ENCODE results near the gene CDHR4. TPM values are rescaled to one million over a fixed set of nuclear protein-coding genes. Genes with fewer than 3 reads are reported as not detected.
A peak's percentile ranks its signal among the peaks of the same experiment; 100 is the strongest.
"Not testable (repeated sequence)": the region's sequence is repeated elsewhere in the genome, so short reads cannot be mapped to it uniquely, and the experiment has no call there.

The CDHR4 gene
- total RNA-seq, 3 donors from 2014 or later (not counting 1 experiment from before 2014, with no cell fraction given): 0.30 TPM; not detected in 2

- H3K9me3 ChIP-seq (ENCODE audit: control insufficient read depth, insufficient read depth, low read length): no peaks in the 10 kb centered on the region
- H3K4me1 ChIP-seq (ENCODE audit: control insufficient read depth, insufficient read depth, low read length): peaks cover 35% of the 10 kb centered on the region
- H3K27ac ChIP-seq (ENCODE audit: low read length): peak overlapping the region; percentile 94
- peaks cover 8% of the 10 kb centered on the region for H3K36me3 ChIP-seq (ENCODE audit: control insufficient read depth, insufficient read depth, low read length)
- no peaks in the 10 kb centered on the region for H3K27me3 ChIP-seq (ENCODE audit: control insufficient read depth, insufficient read depth, low read length)
- DNase-seq (peak in 1 of 2 donors; percentile 60), ATAC-seq (peak; percentile 31 to 50 (median 34))
- Mint-ChIP-seq H3K9me3 (no peaks in the 10 kb centered on the region), H3K36me3 (no peaks in the 10 kb centered on the region), H3K27me3 (ENCODE audit: low read depth in 2 of 2) (peaks cover 0 to 2% of the 10 kb centered on the region in 2 donors), H3K4me1 (peaks cover 26 to 28% of the 10 kb centered on the region in 2 donors), H3K4me3 (peak overlapping the region; percentile 87), H3K27ac (peak overlapping the region; percentile 97 to 98)
- intact Hi-C loops (cut with micrococcal nuclease): loop anchor here (1.0 to 2.0 kb wide), 2 partner anchors 17 to 66 kb away; partner anchors contain the start of genes AMIGO3 and INKA1
- H3K4me3 ChIP-seq (ENCODE audit: low read length): peak overlapping the region; percentile 65
- TF ChIP-seq, protein P1, sequence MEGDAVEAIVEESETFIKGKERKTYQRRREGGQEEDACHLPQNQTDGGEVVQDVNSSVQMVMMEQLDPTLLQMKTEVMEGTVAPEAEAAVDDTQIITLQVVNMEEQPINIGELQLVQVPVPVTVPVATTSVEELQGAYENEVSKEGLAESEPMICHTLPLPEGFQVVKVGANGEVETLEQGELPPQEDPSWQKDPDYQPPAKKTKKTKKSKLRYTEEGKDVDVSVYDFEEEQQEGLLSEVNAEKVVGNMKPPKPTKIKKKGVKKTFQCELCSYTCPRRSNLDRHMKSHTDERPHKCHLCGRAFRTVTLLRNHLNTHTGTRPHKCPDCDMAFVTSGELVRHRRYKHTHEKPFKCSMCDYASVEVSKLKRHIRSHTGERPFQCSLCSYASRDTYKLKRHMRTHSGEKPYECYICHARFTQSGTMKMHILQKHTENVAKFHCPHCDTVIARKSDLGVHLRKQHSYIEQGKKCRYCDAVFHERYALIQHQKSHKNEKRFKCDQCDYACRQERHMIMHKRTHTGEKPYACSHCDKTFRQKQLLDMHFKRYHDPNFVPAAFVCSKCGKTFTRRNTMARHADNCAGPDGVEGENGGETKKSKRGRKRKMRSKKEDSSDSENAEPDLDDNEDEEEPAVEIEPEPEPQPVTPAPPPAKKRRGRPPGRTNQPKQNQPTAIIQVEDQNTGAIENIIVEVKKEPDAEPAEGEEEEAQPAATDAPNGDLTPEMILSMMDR (IDR thresholded peaks at IDR 0.05): no peak
- WGBS (ENCODE audit: insufficient coverage): 2% methylated on average over 50 of the region's 50 CpGs
Observed at GRCh38 chr3:49785565-49786356, 13.9 kb downstream of the CDHR4 start.

DNA sequence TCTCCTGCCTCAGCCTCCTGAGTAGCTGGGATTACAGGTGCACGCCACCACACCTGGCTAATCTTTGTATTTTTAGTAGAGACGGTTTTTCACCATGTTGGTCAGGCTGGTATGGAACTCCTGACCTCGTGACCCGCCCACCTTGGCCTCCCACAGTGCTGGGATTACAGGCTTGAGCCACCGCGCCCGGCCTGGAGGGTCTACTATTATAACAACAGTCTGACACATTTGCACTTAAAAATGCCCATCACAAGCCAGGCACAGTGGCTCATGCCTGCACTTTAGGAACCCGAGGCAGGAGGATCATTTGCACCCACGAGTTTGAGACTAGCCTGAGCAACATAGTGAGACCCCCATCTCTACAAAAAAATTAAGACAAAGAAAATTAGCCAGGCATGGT is 17.4 kb downstream of the CDHR4 start:
- peaks cover 40 to 47% of the 10 kb centered on the region in 2 donors for H3K4me1 Mint-ChIP-seq
- intact Hi-C loops (cut with micrococcal nuclease); H3K9me3 ChIP-seq (ENCODE audit: control insufficient read depth, insufficient read depth, low read length); H3K4me3 ChIP-seq (ENCODE audit: low read length); ATAC-seq; H3K4me3 Mint-ChIP-seq; DNase-seq; H3K9me3 Mint-ChIP-seq; H3K27me3 Mint-ChIP-seq (ENCODE audit: low read depth in 2 of 2); H3K27me3 ChIP-seq (ENCODE audit: control insufficient read depth, insufficient read depth, low read length); H3K27ac Mint-ChIP-seq; H3K36me3 ChIP-seq (ENCODE audit: control insufficient read depth, insufficient read depth, low read length); H3K36me3 Mint-ChIP-seq; H3K27ac ChIP-seq (ENCODE audit: low read length): not testable (repeated sequence)
- 97% methylated on average over 9 of the region's 9 CpGs for WGBS (ENCODE audit: insufficient coverage)
- H3K4me1 ChIP-seq (ENCODE audit: control insufficient read depth, insufficient read depth, low read length): peaks cover 36% of the 10 kb centered on the region

GRCh38 chr3:49781415-49782199 is 18.1 kb downstream of the CDHR4 start:
- H3K36me3 Mint-ChIP-seq: no peaks in the 10 kb centered on the region
- DNase-seq: no peak
- no peak overlapping the region for H3K27ac ChIP-seq (ENCODE audit: low read length)
- TF ChIP-seq, protein P1 (IDR thresholded peaks at IDR 0.05): no peak
- no peaks in the 10 kb centered on the region for H3K27me3 ChIP-seq (ENCODE audit: control insufficient read depth, insufficient read depth, low read length)
- no peak for ATAC-seq
- peaks cover 8% of the 10 kb centered on the region for H3K36me3 ChIP-seq (ENCODE audit: control insufficient read depth, insufficient read depth, low read length)
- no peak overlapping the region for H3K4me3 Mint-ChIP-seq
- peaks cover 29% of the 10 kb centered on the region for H3K4me1 ChIP-seq (ENCODE audit: control insufficient read depth, insufficient read depth, low read length)
- WGBS (ENCODE audit: insufficient coverage): 93% methylated on average over 4 of the region's 5 CpGs
- H3K9me3 Mint-ChIP-seq: no peaks in the 10 kb centered on the region
- H3K27ac Mint-ChIP-seq: peak overlapping the region in 1 of 2 donors; percentile 11
- H3K4me3 ChIP-seq (ENCODE audit: low read length): no peak overlapping the region
- H3K27me3 Mint-ChIP-seq (ENCODE audit: low read depth in 2 of 2): no peaks in the 10 kb centered on the region
- peaks cover 34 to 40% of the 10 kb centered on the region in 2 donors for H3K4me1 Mint-ChIP-seq
- H3K9me3 ChIP-seq (ENCODE audit: control insufficient read depth, insufficient read depth, low read length): no peaks in the 10 kb centered on the region
- intact Hi-C loops (cut with micrococcal nuclease): no loop called here

DNA sequence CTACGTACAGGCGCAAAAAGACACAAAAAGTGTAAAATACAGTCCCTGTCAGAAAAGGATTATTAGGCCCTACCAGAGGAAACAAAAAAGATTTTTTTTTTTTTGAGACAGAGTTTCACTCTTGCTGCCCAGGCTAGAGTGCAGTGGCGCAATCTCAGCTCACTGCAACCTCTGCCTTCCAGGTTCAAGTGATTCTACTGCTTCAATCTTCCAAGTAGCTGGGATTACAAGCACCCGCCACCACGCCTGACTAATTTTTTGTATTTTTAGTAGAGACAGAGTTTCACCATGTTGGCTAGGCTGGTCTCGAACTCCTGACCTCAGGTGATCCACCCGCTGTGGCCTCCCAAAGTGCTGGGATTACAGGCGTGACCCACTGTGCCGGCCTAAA is 18.7 kb downstream of the CDHR4 start:
- Mint-ChIP-seq H3K4me1 (peaks cover 32 to 38% of the 10 kb centered on the region in 2 donors), H3K27ac (peak overlapping the region in 1 of 2 donors; percentile 11)
- DNase-seq; H3K36me3 ChIP-seq (ENCODE audit: control insufficient read depth, insufficient read depth, low read length); H3K9me3 Mint-ChIP-seq; H3K4me3 ChIP-seq (ENCODE audit: low read length); H3K36me3 Mint-ChIP-seq; H3K27me3 Mint-ChIP-seq (ENCODE audit: low read depth in 2 of 2); ATAC-seq; intact Hi-C loops (cut with micrococcal nuclease); H3K27ac ChIP-seq (ENCODE audit: low read length); H3K4me3 Mint-ChIP-seq; H3K9me3 ChIP-seq (ENCODE audit: control insufficient read depth, insufficient read depth, low read length); H3K27me3 ChIP-seq (ENCODE audit: control insufficient read depth, insufficient read depth, low read length): not testable (repeated sequence)
- WGBS (ENCODE audit: insufficient coverage): 92% methylated on average over 9 of the region's 9 CpGs
- H3K4me1 ChIP-seq (ENCODE audit: control insufficient read depth, insufficient read depth, low read length): peaks cover 29% of the 10 kb centered on the region

Measured in natural killer cell (primary cell).